ENCODE data around the gene TRIM66.

Gene TRIM66

DNA sequence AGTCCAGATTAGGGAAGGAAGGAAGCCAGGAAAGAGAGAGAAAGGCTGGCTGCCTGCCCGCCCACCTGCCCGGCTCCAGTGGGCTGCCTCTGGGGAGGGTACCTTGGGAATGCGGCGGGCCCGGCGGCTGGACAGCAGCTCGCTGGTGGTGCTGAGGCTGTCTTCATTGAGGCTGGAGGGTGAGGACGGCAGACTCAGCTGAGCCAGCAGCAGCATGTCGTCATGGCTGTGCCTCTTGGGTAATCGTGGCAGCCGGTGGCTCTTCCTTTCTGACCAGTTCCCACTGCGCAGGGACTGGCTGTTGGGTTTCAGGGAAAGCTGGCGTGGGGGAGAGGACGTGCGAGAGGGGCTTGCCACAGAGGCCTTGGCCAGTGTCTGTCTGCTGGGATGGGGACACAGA lies 33.0 kb upstream of the TRIM66 start:
- DNase-seq (ENCODE audit: low read depth): no peak
- TF ChIP-seq, protein P1, sequence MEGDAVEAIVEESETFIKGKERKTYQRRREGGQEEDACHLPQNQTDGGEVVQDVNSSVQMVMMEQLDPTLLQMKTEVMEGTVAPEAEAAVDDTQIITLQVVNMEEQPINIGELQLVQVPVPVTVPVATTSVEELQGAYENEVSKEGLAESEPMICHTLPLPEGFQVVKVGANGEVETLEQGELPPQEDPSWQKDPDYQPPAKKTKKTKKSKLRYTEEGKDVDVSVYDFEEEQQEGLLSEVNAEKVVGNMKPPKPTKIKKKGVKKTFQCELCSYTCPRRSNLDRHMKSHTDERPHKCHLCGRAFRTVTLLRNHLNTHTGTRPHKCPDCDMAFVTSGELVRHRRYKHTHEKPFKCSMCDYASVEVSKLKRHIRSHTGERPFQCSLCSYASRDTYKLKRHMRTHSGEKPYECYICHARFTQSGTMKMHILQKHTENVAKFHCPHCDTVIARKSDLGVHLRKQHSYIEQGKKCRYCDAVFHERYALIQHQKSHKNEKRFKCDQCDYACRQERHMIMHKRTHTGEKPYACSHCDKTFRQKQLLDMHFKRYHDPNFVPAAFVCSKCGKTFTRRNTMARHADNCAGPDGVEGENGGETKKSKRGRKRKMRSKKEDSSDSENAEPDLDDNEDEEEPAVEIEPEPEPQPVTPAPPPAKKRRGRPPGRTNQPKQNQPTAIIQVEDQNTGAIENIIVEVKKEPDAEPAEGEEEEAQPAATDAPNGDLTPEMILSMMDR (IDR thresholded peaks at IDR 0.05; ENCODE audit: insufficient read depth, low read depth, low read length, missing control alignments): no peak
- no peak overlapping the region for H3K4me3 ChIP-seq (ENCODE audit: low read length)

DNA sequence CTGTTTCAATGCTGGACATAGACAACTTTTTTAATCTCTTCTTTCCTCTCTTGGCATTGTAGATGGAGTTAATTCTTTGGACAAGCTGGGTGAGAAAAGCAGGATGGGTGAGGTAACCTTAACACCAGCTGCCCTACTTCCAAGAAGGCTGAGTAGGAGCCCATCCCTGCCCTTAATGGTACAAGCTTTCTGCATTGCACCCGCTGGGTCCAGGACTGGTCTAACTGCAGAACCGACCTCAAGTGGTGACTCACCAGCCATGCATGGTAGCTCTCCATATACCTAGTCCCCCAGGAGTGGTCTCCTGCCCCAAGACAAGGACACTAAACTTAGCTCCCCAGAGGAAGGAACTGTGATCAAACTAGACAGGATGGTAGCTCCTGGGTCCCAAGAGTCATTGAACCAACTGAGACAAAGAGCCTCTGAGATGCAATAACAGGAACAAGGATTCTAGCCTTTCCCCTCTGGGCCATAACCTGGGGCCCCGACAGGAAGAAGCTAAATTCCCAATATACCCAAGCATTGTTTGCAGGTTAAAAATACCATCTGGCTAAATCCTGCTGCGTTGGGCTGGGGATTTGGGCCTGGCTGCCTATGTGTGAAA lies 32.3 kb upstream of the TRIM66 start:
- H3K4me3 ChIP-seq (ENCODE audit: low read length): no peak overlapping the region
- TF ChIP-seq, protein P1 (IDR thresholded peaks at IDR 0.05; ENCODE audit: insufficient read depth, low read depth, low read length, missing control alignments): no peak
- peak; percentile 30 for DNase-seq (ENCODE audit: low read depth)

DNA sequence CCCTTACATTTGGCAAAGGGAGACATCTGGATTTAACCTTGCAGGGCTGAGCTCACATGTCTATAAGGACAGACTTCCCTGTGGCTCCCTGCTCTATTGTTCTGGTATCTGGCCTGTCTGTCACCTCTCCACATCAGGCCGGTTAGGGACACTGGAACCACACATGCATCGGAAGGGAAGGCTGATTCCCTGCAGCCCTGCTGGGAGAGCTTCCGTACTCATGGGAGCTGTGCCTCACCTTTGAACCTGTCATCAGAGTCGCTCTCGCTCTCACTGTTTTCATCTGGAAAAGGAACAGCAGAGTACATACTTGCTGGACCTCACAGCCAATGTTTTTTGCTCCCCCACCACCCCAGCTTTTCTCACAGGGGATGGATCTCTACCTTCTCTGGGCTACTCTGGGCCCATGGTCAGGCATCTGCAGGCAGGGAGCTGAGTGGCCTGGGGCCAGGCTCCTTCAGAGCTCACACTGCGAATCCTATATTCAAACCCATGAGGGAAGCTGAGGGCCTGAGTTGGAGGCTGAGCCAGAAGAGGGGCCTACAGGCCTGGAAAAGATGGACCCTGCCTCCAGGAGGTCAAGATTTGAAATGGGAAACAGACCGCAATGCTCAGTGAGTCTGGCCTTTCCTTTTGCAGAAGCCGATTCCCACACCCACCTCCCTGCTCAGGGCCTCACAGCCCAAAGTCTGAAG lies 31.4 kb upstream of the TRIM66 start:
- DNase-seq (ENCODE audit: low read depth): no peak
- no peak overlapping the region for H3K4me3 ChIP-seq (ENCODE audit: low read length)
- TF ChIP-seq, protein P1 (IDR thresholded peaks at IDR 0.05; ENCODE audit: insufficient read depth, low read depth, low read length, missing control alignments): no peak

DNA sequence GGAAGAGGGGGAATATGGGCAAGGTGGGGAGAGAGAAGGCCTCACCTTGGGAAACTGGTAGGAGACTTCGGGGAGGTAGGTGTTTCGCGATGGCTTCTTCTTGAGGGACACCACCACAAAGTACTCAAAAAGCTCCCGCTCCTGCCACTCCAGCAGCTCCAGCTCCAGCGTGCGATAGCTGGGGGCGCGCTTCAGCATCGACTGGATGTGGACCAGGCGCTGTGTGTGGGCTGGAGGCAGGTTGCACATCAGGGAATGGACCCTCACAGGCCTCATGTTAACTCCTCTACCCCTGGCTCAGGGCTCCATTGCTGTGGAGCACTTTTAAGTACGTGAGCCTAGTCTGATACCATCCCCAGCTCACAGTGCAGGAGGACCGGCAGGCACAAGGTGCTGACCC lies 30.0 kb upstream of the TRIM66 start:
- H3K4me3 ChIP-seq (ENCODE audit: low read length): no peak overlapping the region
- DNase-seq (ENCODE audit: low read depth): no peak
- TF ChIP-seq, protein P1 (IDR thresholded peaks at IDR 0.05; ENCODE audit: insufficient read depth, low read depth, low read length, missing control alignments): no peak

DNA sequence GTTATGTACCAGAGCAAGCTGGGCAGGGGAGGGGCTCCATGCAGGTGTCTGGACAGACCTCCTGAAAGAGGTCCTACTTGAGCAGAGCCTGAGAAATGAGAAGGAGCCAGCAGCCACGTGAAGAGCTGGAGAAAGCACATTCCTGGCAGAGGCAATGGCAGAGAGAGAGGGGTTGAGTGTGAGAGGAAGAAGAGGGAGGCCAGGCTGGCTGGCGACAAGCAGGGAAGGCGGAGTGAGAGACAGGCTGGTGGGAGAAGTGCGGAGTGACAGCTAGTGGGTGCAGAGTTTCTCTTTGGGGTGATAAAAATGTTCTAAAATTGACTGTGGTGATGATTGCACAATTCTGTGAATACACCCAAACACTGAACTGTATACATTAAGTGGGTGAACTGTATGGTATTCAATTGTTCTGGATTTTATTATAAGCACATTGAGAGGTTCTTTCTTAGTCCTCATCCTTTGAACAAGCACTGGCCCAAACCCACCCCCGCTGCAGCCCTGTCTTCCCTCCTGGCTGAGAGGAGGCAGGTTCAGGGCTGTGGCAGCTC lies 29.5 kb upstream of the TRIM66 start:
- no peak overlapping the region for H3K4me3 ChIP-seq (ENCODE audit: low read length)
- no peak for DNase-seq (ENCODE audit: low read depth)
- TF ChIP-seq, protein P1 (IDR thresholded peaks at IDR 0.05; ENCODE audit: insufficient read depth, low read depth, low read length, missing control alignments): no peak

DNA sequence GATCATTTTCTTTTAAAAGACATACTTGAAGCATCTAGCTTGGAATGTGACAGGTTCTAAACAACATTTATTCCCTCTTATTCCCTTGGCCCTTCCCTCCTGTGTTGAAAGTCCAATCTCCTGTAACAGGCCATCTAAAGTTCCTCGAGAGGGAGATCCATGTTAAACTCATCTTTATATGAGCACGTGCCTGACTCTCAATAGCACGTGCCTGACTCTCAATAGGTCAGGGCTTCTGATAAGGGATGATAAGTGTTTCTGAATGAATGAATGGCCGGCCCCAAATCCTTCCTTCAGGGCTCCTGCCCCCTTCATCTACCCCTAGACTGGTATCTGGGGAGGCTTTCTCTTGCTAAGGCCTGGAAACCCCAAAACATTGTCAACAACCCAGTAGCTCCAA lies 27.3 kb upstream of the TRIM66 start:
- TF ChIP-seq, protein P1 (IDR thresholded peaks at IDR 0.05; ENCODE audit: insufficient read depth, low read depth, low read length, missing control alignments): no peak
- no peak for DNase-seq (ENCODE audit: low read depth)
- no peak overlapping the region for H3K4me3 ChIP-seq (ENCODE audit: low read length)

Data from epithelial cell of esophagus (primary cell).